Tibial artery (tissue), 4 donors: Measurements from ENCODE around the gene KDSR.

Source experiments
- DNase-seq, 2 donors: peaks; one replicate each; pipeline ENCODE4 v3.0.0-alpha.2; 2019
- H3K27ac ChIP-seq, 2 donors: fragments of 200-600 bp; sonication (generic) in 1 of 2; 1 replicate in 1 of 2; 2 replicates in 1 of 2; pipeline ENCODE4 v1.5.1; 2018 to 2019; ENCODE audit warnings: mild to moderate bottlenecking in 1 of 2
- H3K27me3 ChIP-seq, 2 donors: fragments of 200-600 bp; sonication (generic) in 1 of 2; one replicate each; pipeline versions ENCODE4 v1.5.1 to v1.6.0; 2016 to 2019
- H3K36me3 ChIP-seq, 3 donors: fragments of 200-600 bp; sonication (generic) in 2 of 3; one replicate each; pipeline ENCODE4 v1.5.1; 2016 to 2019; ENCODE audit warnings: mild to moderate bottlenecking in 2 of 3
- H3K4me1 ChIP-seq, 4 donors: fragments of 200-600 bp; sonication (generic) in 2 of 4; 1 replicate in 3 of 4; 2 replicates in 1 of 4; pipeline ENCODE4 v1.5.1; 2016 to 2019
- H3K4me3 ChIP-seq, 2 donors: fragments of 200-600 bp; sonication (generic) in 1 of 2; 1 replicate in 1 of 2; 2 replicates in 1 of 2; pipeline ENCODE4 v1.5.1; 2018 to 2019; ENCODE audit warnings: mild to moderate bottlenecking in 2 of 2
- H3K9me3 ChIP-seq, 3 donors: fragments of 200-600 bp; sonication (generic) in 1 of 3; one replicate each; pipeline ENCODE4 v1.5.1; 2016 to 2019
- intact Hi-C: fragments of 100-400 bp; cut with DNase I; formaldehyde crosslinking; loops from one replicate; pipeline ENCODE4 v1.15.0; 2023; ENCODE audit warnings: low total_unique reads
- TF ChIP-seq, protein P1 (sequence below), 2 experiments: fragments of 200-600 bp in 1 of 2; fragments of 450-650 bp in 1 of 2; IDR thresholded peaks; one replicate each; pipeline ENCODE4 v1.5.1; 2017 to 2019; ENCODE audit warnings: antibody characterized with exemption in 2 of 2, mild to moderate bottlenecking in 1 of 2, moderate library complexity in 1 of 2

Gene KDSR

DNA sequence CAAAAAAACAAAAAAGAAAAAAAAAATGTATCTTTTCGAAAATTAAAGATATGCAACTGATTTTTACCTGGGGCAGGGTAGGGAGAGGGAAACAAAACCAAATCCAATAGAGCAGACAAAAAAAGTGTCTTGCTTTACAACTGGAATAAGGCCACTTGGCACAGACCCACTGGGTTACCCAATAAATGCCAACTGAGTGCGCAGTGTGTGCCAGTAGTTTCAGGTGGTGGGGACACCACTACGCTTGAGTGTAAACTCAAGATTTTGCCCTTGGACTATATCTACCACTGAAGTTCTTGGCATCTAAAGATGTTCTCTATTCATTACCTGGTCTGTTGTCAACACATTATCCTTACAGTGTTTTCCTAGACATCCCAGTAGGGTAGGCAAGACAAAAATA, 39.0 kb upstream of the KDSR start:
- no peak for DNase-seq
- H3K36me3 ChIP-seq, result peaks cover 52 to 66% (median 64%) of the 10 kb centered on the region in 3 donors
- H3K4me3 ChIP-seq, result no peak overlapping the region
- no peaks in the 10 kb centered on the region for H3K9me3 ChIP-seq
- H3K27me3 ChIP-seq, result no peaks in the 10 kb centered on the region
- H3K27ac ChIP-seq, result no peak overlapping the region
- H3K4me1 ChIP-seq, result peaks cover 0 to 4% (median 0%) of the 10 kb centered on the region in 4 donors
- TF ChIP-seq, protein P1, sequence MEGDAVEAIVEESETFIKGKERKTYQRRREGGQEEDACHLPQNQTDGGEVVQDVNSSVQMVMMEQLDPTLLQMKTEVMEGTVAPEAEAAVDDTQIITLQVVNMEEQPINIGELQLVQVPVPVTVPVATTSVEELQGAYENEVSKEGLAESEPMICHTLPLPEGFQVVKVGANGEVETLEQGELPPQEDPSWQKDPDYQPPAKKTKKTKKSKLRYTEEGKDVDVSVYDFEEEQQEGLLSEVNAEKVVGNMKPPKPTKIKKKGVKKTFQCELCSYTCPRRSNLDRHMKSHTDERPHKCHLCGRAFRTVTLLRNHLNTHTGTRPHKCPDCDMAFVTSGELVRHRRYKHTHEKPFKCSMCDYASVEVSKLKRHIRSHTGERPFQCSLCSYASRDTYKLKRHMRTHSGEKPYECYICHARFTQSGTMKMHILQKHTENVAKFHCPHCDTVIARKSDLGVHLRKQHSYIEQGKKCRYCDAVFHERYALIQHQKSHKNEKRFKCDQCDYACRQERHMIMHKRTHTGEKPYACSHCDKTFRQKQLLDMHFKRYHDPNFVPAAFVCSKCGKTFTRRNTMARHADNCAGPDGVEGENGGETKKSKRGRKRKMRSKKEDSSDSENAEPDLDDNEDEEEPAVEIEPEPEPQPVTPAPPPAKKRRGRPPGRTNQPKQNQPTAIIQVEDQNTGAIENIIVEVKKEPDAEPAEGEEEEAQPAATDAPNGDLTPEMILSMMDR (IDR thresholded peaks at IDR 0.05), result no peak
- intact Hi-C loops, result no loop called here

DNA sequence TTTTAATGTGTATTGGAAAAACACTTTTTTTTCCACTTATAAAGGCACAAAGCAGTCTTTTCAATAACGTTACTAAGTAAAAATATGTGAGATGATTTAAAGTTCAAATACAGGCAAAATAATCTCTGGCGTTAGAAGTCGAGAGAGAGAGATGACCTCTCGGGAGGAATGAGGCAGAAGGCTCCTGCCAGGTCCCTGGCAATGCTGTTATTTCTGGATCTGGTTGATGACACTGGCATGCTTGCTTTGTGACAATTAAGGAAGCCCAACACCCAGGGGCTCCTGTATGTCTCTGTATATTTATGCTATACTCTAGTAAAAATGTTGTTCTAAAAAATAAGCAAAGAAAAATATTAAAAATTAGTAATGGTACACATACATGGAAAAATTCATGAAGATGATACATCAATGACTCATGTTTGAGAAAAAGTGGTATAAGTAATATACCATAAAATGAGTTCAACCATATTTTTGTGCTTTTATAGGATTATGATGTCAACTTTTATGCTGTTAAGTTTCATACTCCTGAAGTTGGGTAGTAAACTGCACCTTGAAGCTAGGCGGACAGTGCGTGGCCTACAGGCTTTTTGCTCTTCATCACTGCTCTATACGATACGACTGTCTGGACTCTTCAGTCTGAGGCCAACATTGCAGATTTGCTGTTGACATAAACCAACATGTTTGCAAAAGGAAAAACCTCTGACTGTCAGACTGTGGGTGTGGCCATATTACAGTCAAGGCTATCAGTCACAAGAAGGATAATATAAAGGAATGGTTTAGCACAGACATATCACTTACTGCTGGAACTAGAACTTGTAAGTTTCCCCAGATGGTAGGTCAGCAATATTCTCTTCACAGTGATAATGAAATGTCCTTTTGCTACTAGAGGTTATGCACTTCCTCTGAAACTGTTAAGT, 35.5 kb upstream of the KDSR start:
- TF ChIP-seq, protein P1 (IDR thresholded peaks at IDR 0.05), result no peak
- H3K4me3 ChIP-seq, result no peak overlapping the region
- peaks cover 0 to 1% (median 0%) of the 10 kb centered on the region in 4 donors for H3K4me1 ChIP-seq
- intact Hi-C loops, result no loop called here
- no peak overlapping the region for H3K27ac ChIP-seq
- DNase-seq, result no peak
- peaks cover 67 to 73% (median 67%) of the 10 kb centered on the region in 3 donors for H3K36me3 ChIP-seq
- H3K27me3 ChIP-seq, result no peaks in the 10 kb centered on the region
- no peaks in the 10 kb centered on the region for H3K9me3 ChIP-seq

GRCh38 chr18:63399300-63399699, 32.3 kb upstream of the KDSR start:
- no peak overlapping the region for H3K4me3 ChIP-seq
- no peaks in the 10 kb centered on the region for H3K27me3 ChIP-seq
- H3K27ac ChIP-seq, result no peak overlapping the region
- TF ChIP-seq, protein P1 (IDR thresholded peaks at IDR 0.05), result no peak
- intact Hi-C loops, result no loop called here
- no peak for DNase-seq
- no peaks in the 10 kb centered on the region for H3K4me1 ChIP-seq
- H3K9me3 ChIP-seq, result no peaks in the 10 kb centered on the region
- peaks cover 92 to 98% (median 97%) of the 10 kb centered on the region in 3 donors for H3K36me3 ChIP-seq

DNA sequence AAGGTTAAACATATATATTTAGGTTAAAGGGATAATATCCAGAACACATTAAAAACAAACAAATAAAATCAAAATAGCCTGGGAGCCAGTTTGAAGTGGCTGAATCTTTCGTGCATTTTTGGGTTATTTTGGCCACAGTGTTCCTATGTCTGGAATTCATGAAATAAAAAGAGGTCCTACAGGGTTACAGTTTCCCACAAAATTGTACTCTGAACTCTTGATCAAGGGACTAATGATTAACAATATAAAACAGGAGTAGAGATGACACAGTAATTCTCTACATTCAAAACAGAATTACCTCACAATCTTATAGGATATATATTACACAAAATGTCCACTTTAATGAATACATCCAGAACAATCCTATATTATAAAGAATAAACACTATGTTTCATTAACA, 30.3 kb upstream of the KDSR start:
- H3K27me3 ChIP-seq, result no peaks in the 10 kb centered on the region
- H3K4me1 ChIP-seq, result no peaks in the 10 kb centered on the region
- H3K27ac ChIP-seq, result no peak overlapping the region
- peaks cover 89 to 99% (median 91%) of the 10 kb centered on the region in 3 donors for H3K36me3 ChIP-seq
- DNase-seq, result no peak
- TF ChIP-seq, protein P1 (IDR thresholded peaks at IDR 0.05), result no peak
- no peak overlapping the region for H3K4me3 ChIP-seq
- intact Hi-C loops, result no loop called here
- H3K9me3 ChIP-seq, result no peaks in the 10 kb centered on the region

DNA sequence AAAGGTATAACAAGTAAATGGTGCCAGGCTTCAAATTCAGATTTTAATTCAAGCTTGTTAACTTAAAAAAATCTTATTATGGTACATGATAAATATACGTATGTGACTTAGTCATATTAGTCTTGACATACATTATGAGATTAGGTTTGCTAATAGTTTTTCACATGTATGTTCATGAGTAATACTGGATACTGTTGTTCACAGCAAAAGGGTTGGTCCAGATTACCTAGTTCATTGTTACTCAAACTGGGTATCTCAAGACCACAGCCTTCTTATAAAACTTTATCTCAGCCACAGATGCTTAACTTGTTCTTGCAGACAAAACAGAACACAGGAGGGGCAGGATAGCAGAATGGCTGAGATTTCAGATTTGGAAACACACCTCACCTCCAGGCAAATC, 28.5 kb upstream of the KDSR start:
- Histone ChIP-seq H3K27ac (no peak overlapping the region), H3K36me3 (peaks cover 88 to 96% (median 89%) of the 10 kb centered on the region in 3 donors), H3K9me3 (no peaks in the 10 kb centered on the region), H3K4me1 (no peaks in the 10 kb centered on the region), H3K27me3 (no peaks in the 10 kb centered on the region), H3K4me3 (no peak overlapping the region)
- DNase-seq, result no peak
- intact Hi-C loops, result no loop called here
- TF ChIP-seq, protein P1 (IDR thresholded peaks at IDR 0.05), result no peak
